Keratinocyte (primary cell): ENCODE data around the gene ABR. TPM values are rescaled to one million over a fixed set of nuclear protein-coding genes. Genes with fewer than 3 reads are reported as not detected.

Experiments used
- DNase-seq: peaks from one replicate; pipeline ENCODE4 v3.0.0-alpha.2; 2011; ENCODE audit warnings: low read depth, missing footprints, low spot score
- FAIRE-seq: peaks from 2 replicates; lab custom pipeline; 2011; peaks lifted over from hg19 to GRCh38; lab: Jason Lieb, UNC
- H2AFZ ChIP-seq: 2 replicates; pipeline ENCODE4 v1.6.0; 2012; ENCODE audit warnings: low read length, control low read depth, inconsistent platforms; ENCODE audit not compliant: control insufficient read depth
- H3K27ac ChIP-seq: 2 replicates; pipeline ENCODE4 v1.5.1; 2011; ENCODE audit warnings: low read length; ENCODE audit not compliant: control insufficient read depth, insufficient read depth
- H3K27me3 ChIP-seq: 3 replicates; pipeline ENCODE4 v1.6.0; 2011; ENCODE audit warnings: low read length; ENCODE audit not compliant: control insufficient read depth, insufficient read depth; ENCODE audit errors: extremely low read depth
- H3K36me3 ChIP-seq, 2 experiments: 2 replicates in 1 of 2; 3 replicates in 1 of 2; pipeline ENCODE4 v1.5.1; 2011; ENCODE audit warnings: low read length in 2 of 2, mild to moderate bottlenecking in 1 of 2; ENCODE audit not compliant: control insufficient read depth in 2 of 2, insufficient read depth in 2 of 2; ENCODE audit errors: extremely low read depth in 1 of 2
- H3K4me1 ChIP-seq: 3 replicates; pipeline ENCODE4 v1.5.1; 2011; ENCODE audit warnings: low read length; ENCODE audit not compliant: control insufficient read depth, insufficient read depth; ENCODE audit errors: extremely low read depth
- H3K4me2 ChIP-seq: 3 replicates; pipeline ENCODE4 v1.6.0; 2011; ENCODE audit warnings: low read depth, low read length; ENCODE audit not compliant: control insufficient read depth, insufficient read depth; ENCODE audit errors: extremely low read depth
- H3K4me3 ChIP-seq, 3 experiments: fragments of 200-600 bp in 1 of 3; sonication (generic) in 1 of 3; 2 replicates in 2 of 3; 3 replicates in 1 of 3; pipeline ENCODE4 v1.5.1; 2011 to 2016; ENCODE audit warnings: low read length in 3 of 3, mild to moderate bottlenecking in 3 of 3, control low read depth in 2 of 3, inconsistent platforms in 1 of 3, low read depth in 1 of 3, mixed read lengths in 1 of 3, mixed run types in 1 of 3, moderate library complexity in 1 of 3; ENCODE audit not compliant: control insufficient read depth in 2 of 3, insufficient read depth in 2 of 3; ENCODE audit errors: extremely low read depth in 1 of 3
- H3K79me2 ChIP-seq: 2 replicates; pipeline ENCODE4 v1.6.0; 2012; ENCODE audit warnings: low read length; ENCODE audit not compliant: control insufficient read depth, insufficient read depth
- H3K9ac ChIP-seq: 3 replicates; pipeline ENCODE4 v1.6.0; 2011; ENCODE audit warnings: low read length; ENCODE audit not compliant: control insufficient read depth, insufficient read depth; ENCODE audit errors: extremely low read depth
- H3K9me1 ChIP-seq: 3 replicates; pipeline ENCODE4 v1.6.0; 2011; ENCODE audit warnings: low read length; ENCODE audit not compliant: control insufficient read depth, insufficient read depth; ENCODE audit errors: extremely low read depth
- H3K9me3 ChIP-seq: 2 replicates; pipeline ENCODE4 v1.5.1; 2012; ENCODE audit warnings: low read depth, low read length; ENCODE audit not compliant: control insufficient read depth
- H4K20me1 ChIP-seq: 3 replicates; pipeline ENCODE4 v1.6.0; 2011; ENCODE audit warnings: low read length; ENCODE audit not compliant: control insufficient read depth, insufficient read depth; ENCODE audit errors: extremely low read depth
- EZH2 ChIP-seq: IDR thresholded peaks from one replicate; pipeline ENCODE4 v1.6.1; 2012; ENCODE audit warnings: inconsistent platforms, mild to moderate bottlenecking, low read length, moderate library complexity
- dilution Hi-C: fragments of 300-500 bp; cut with MboI; formaldehyde crosslinking; loops from one replicate; pipeline ENCODE4 v1.7.0; 2020; ENCODE audit warnings: low sequenced_read_pairs; ENCODE audit not compliant: extremely low pct_ligation_motif_present
- polyA plus RNA-seq, 5 experiments: library from polyadenylated mRNA; depleted of rRNA in 3 of 5; stranded (reverse) in 3 of 5; stranded (forward) in 1 of 5; unstranded in 1 of 5; fragments of >200 nt; gene quantifications; 1 replicate in 1 of 5; 2 replicates in 3 of 5; 3 replicates in 1 of 5; pipeline versions ENCODE4 v1.2.1 to v1.2.3, GENCODE V29; 2011 to 2012; ENCODE audit warnings: missing spikeins in 2 of 5, low read depth in 1 of 5, low replicate concordance in 1 of 5
- TF ChIP-seq, protein P1 (sequence below), 3 experiments: IDR thresholded peaks in 1 of 3; conservative IDR thresholded peaks in 1 of 3; optimal IDR thresholded peaks in 1 of 3; 2 replicates in 2 of 3; 3 replicates in 1 of 3; pipeline versions ENCODE3 to v1.5.1; 2011; ENCODE audit warnings: low read length in 3 of 3, mild to moderate bottlenecking in 3 of 3, moderate library complexity in 2 of 3, control low read depth in 1 of 3, inconsistent platforms in 1 of 3; ENCODE audit not compliant: insufficient read depth in 2 of 3; ENCODE audit errors: extremely low read depth in 1 of 3

The ABR gene
- polyA plus RNA-seq, 1 donor (not counting 4 experiments of a cell fraction or from before 2014, with no cell fraction given): 17.3 TPM

DNA sequence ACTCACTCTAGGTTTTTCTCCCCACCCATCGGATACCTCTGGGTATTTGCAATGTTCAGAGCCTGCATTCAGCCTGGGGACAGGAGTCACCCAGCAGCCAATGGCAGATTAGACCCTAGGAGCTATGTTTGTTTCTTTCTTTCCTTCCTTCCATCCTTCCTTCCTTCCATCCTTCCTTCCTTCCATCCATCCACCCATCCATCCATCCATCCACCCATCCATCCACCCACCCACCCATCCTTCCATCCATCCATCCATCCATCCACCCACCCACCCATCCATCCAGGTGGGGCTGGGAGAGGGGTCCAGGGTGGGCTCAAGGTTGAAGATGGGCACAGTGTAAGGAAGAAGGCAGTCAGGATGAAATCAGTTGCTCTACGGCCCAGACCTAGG lies 142.9 kb downstream of the ABR start:
- Histone ChIP-seq H3K36me3 (peaks cover 1 to 3% of the 10 kb centered on the region in 2 experiments), H3K9me3 (no peaks in the 10 kb centered on the region), H3K27me3 (no peaks in the 10 kb centered on the region), H3K9ac (no peak overlapping the region), H2AFZ (no peak overlapping the region), H3K4me3 (no peak overlapping the region), H3K4me2 (no peak overlapping the region), H3K79me2 (no peaks in the 10 kb centered on the region), H4K20me1 (no peaks in the 10 kb centered on the region), H3K4me1 (no peaks in the 10 kb centered on the region), H3K27ac (no peak overlapping the region), H3K9me1 (no peaks in the 10 kb centered on the region)
- FAIRE-seq (no peak), DNase-seq (no peak)
- TF ChIP-seq, protein P1, sequence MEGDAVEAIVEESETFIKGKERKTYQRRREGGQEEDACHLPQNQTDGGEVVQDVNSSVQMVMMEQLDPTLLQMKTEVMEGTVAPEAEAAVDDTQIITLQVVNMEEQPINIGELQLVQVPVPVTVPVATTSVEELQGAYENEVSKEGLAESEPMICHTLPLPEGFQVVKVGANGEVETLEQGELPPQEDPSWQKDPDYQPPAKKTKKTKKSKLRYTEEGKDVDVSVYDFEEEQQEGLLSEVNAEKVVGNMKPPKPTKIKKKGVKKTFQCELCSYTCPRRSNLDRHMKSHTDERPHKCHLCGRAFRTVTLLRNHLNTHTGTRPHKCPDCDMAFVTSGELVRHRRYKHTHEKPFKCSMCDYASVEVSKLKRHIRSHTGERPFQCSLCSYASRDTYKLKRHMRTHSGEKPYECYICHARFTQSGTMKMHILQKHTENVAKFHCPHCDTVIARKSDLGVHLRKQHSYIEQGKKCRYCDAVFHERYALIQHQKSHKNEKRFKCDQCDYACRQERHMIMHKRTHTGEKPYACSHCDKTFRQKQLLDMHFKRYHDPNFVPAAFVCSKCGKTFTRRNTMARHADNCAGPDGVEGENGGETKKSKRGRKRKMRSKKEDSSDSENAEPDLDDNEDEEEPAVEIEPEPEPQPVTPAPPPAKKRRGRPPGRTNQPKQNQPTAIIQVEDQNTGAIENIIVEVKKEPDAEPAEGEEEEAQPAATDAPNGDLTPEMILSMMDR (optimal IDR thresholded peaks at IDR 0.05 in 1 of 3, IDR thresholded peaks at IDR 0.05 in 1 of 3, conservative IDR thresholded peaks at IDR 0.05 in 1 of 3; ENCODE audit: extremely low read depth in 1 of 3, insufficient read depth in 2 of 3, low read length in 3 of 3): no peak
- TF ChIP-seq EZH2: no peak
- dilution Hi-C loops: no loop called here

DNA sequence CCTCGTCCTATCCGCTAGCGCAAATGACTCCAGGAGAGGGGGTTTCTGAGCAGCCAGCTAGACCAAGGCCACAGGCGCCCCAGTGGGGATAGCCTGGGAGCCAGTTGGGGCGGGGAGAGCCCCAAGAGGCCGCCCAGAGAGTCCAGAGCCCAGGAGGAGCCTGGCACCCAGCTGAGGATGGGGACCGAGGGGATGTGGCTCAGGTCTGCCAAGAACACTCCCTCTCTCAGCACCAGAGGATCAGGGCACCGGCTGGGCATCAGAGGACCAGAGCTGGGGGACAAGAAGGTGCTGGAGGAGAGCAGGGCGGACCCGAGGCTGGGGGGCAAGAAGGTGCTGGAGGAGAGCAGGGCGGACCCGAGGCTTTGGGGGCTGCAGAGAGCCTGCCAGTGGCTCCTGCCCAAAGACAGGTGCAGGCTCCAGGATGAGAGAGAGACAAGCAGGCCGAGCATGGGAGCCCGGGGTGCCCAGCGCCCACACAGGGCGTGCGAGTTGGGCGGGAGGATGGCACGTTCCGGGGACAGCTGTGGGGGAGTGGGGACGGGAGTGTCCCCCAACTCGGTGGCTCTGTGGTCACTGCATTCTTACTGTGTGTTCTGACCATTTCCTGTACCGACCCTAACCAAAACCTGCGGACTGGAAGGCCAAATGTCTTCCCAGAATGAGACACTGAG lies 143.5 kb downstream of the ABR start:
- Histone ChIP-seq H3K9me3 (no peaks in the 10 kb centered on the region), H3K27me3 (no peaks in the 10 kb centered on the region), H3K9ac (no peak overlapping the region), H3K36me3 (peaks cover 0 to 3% of the 10 kb centered on the region in 2 experiments), H3K4me2 (no peak overlapping the region), H3K79me2 (no peaks in the 10 kb centered on the region), H3K4me3 (no peak overlapping the region), H3K27ac (no peak overlapping the region), H2AFZ (no peak overlapping the region), H3K4me1 (no peaks in the 10 kb centered on the region), H3K9me1 (no peaks in the 10 kb centered on the region), H4K20me1 (no peaks in the 10 kb centered on the region)
- dilution Hi-C loops: no loop called here
- DNase-seq: no peak
- no peak for FAIRE-seq
- TF ChIP-seq EZH2: no peak
- TF ChIP-seq, protein P1 (optimal IDR thresholded peaks at IDR 0.05 in 1 of 3, IDR thresholded peaks at IDR 0.05 in 1 of 3, conservative IDR thresholded peaks at IDR 0.05 in 1 of 3; ENCODE audit: extremely low read depth in 1 of 3, insufficient read depth in 2 of 3, low read length in 3 of 3): no peak
